Measurements from ENCODE around the gene MYBPC2.

- TF ChIP-seq, protein P1, sequence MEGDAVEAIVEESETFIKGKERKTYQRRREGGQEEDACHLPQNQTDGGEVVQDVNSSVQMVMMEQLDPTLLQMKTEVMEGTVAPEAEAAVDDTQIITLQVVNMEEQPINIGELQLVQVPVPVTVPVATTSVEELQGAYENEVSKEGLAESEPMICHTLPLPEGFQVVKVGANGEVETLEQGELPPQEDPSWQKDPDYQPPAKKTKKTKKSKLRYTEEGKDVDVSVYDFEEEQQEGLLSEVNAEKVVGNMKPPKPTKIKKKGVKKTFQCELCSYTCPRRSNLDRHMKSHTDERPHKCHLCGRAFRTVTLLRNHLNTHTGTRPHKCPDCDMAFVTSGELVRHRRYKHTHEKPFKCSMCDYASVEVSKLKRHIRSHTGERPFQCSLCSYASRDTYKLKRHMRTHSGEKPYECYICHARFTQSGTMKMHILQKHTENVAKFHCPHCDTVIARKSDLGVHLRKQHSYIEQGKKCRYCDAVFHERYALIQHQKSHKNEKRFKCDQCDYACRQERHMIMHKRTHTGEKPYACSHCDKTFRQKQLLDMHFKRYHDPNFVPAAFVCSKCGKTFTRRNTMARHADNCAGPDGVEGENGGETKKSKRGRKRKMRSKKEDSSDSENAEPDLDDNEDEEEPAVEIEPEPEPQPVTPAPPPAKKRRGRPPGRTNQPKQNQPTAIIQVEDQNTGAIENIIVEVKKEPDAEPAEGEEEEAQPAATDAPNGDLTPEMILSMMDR (IDR thresholded peaks at IDR 0.05), result no peak
- no peak for TF ChIP-seq POLR2A (IDR thresholded peaks at IDR 0.05)
Measured at GRCh38 chr19:50420808-50421207, 11.9 kb upstream of the MYBPC2 start.
